HG02981 (cell line): ENCODE results near the gene RNF130.
"Not testable (repeated sequence)": the region's sequence is repeated elsewhere in the genome, so short reads cannot be mapped to it uniquely, and the experiment has no call there.

Experiments used
- ATAC-seq: cut with Tn5 transposase; IDR thresholded peaks from one replicate; pipeline ENCODE4 v1.9.1; 2021; ENCODE audit warnings: mild to moderate bottlenecking, moderate library complexity; ENCODE audit not compliant: unreplicated experiment

The RNF130 gene

GRCh38 chr5:180026320-180026719 lies 45.2 kb downstream of the RNF130 start:
- ATAC-seq, result no peak

- ATAC-seq, result no peak
Observed at GRCh38 chr5:180021900-180022299, 49.7 kb downstream of the RNF130 start.

- no peak for ATAC-seq
Observed at GRCh38 chr5:180020176-180020575, 51.4 kb downstream of the RNF130 start.

DNA sequence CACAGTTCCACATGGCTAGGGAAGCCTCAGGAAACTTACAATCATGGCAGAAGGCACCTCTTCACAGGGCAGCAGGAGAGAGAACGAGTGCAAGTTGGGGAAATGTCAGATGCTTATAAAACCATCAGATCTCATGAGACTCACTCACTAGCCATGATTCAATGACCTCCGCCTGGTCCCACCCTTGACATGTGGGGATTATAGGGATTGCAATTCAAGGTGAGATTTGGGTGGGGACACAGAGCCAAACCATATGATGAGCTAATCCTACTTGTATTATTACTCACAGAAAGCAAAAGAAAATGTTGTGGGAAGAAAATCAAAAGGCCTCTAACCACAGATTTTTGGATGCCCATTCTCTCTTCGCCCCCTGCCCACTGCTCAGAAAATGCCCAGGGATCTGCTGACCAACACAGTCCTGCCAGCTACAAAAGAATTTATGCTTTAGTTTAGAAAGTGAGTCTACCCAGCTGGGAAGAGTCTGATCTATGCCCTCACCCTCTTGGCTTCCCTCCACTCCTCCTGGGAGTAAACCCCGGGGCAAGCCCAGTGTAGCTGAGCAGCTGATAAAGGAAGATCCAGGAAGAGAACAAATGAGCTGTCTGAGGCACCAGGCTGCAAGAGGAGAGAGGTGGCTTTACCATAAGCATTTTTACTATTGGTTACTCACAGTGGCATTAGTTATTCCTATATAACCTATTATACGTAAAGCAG lies 53.1 kb downstream of the RNF130 start:
- no peak for ATAC-seq

DNA sequence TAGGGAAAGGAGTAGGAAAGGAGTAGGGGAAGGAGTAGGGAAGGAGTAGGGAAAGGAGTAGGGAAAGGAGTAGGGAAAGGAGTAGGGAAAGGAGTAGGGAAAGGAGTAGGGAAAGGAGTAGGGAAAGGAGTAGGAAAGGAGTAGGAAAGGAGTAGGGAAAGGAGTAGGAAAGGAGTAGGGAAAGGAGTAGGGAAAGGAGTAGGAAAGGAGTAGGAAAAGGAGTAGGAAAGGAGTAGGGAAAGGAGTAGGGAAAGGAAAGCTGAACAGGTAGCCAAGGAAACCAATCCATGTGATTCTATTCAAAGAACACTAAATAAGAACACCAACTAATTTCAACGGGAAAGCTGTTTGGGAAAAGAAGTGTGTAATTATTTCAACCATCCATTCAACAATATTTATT lies 56.0 kb downstream of the RNF130 start:
- ATAC-seq, result not testable (repeated sequence)

GRCh38 chr5:180013678-180014077 lies 57.9 kb downstream of the RNF130 start:
- no peak for ATAC-seq

GRCh38 chr5:180012316-180012715 lies 59.2 kb downstream of the RNF130 start:
- ATAC-seq, result no peak

GRCh38 chr5:180010636-180011035 lies 60.9 kb downstream of the RNF130 start:
- ATAC-seq, result no peak

GRCh38 chr5:180009581-180009980 lies 62.0 kb downstream of the RNF130 start:
- ATAC-seq, result no peak

- ATAC-seq, result no peak
Observed at GRCh38 chr5:180008433-180008832, 63.1 kb downstream of the RNF130 start.

- no peak for ATAC-seq
Observed at GRCh38 chr5:180007582-180007981, 64.0 kb downstream of the RNF130 start.

GRCh38 chr5:180006141-180006540 lies 65.4 kb downstream of the RNF130 start:
- ATAC-seq, result no peak

DNA sequence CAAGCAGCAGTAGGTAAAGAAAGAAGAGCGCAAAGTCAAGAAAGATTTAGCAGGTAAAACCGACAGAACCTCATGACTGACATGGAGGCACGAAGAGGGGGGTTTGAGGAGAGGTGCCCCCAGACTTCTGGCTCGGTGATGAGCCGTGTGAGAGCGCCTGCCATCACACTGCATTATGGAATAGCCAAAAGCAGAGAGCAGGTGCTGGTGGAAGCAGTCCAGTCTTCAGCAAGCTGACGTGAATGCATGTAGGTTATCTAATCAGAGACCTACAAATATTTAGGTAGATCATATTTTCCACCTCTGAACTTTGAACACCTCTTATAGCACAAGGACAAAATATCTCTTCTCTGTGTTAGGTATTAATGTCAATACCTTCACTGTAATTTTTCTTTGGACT lies 68.4 kb downstream of the RNF130 start:
- no peak for ATAC-seq

DNA sequence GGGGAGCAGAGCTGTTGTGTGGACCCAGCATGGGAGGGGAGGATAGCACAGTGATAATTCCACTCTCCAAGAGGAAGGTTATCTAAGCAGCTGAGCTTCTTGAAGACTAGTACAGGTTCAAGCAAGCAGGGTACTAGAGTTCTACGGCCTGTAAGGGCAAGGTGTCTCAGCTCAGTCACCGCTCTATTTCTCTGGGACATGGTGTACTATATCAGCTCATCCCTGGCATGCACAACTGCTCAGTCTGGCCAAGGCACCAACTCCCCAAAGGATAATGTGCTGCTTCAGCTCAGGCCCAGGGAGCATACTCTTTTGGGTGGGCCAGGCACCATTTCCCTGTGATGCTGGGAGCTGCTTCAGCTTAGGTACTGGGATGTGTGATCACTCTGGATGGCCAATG lies 69.8 kb downstream of the RNF130 start:
- ATAC-seq, result no peak

GRCh38 chr5:180001136-180001535 lies 70.4 kb downstream of the RNF130 start:
- ATAC-seq, result no peak

- ATAC-seq, result no peak
Observed at GRCh38 chr5:179998485-179998884, 73.1 kb downstream of the RNF130 start.

DNA sequence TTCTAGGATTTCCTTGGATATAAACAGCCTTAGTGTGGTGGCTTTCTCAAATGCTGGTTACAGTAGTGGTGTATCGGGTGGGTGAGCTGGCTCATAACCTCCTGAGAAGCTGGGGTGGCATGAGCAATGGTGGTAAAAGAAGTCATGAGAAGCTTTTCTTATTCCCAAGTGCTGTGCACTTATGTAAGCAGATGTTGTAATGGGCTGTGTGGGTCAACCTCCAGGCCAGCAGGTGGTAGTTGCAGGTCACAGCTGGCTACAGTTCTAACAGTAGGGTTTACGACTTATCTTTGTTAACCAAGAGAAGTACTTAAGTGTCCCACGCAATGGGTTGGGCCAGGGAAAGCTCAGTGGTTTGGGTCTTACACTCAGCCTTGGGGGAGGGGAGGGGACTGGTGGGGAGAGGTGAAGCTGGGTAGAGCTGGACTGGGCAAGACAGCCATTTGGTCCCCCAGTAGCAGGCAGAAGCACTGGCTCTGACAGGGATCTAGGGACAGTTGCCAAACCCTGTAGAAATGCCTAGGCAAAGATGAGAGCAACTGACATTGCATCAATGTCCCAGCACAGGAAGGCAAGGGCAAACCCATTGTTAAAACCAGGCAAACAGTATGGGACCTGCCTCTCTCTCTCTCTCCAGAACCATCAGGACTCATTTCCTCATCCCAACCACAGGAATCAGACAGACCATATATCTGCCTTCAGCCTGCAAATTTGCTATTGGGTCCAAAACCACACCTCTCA lies 76.8 kb downstream of the RNF130 start:
- no peak for ATAC-seq

DNA sequence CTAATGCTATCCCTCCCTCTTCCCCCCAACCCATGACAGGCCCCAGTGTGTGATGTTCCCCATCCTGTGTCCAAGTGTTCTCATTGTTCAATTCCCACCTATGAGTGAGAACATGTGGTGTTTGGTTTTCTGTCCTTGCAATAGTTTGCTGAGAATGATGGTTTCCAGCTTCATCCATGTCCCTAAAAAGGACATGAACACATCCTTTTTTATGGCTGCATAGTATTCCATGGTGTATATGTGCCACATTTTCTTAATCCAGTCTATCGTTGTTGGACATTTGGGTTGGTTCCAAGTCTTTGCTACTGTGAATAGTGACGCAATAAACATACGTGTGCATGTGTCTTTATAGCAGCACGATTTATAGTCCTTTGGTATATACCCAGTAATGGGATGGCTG lies 78.7 kb downstream of the RNF130 start:
- not testable (repeated sequence) for ATAC-seq

DNA sequence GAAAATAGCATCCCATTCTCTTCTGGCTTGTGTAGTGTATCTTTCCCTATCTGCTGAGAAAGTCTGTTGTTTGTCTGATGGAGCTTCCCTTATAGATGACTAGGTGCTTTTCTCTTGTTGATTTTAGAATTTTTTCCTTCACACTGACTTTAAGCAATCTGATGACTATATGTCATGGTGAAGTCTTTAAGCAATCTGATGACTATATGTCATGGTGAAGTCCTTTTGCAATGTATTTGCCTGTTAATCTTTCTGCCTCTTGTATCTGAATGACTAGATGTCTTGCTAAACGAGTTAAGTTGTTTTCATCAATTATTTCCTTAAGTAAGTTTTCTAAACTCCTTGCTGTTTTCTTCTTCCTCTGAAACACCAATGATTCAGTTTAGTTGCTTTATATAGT lies 80.5 kb downstream of the RNF130 start:
- ATAC-seq, result no peak

DNA sequence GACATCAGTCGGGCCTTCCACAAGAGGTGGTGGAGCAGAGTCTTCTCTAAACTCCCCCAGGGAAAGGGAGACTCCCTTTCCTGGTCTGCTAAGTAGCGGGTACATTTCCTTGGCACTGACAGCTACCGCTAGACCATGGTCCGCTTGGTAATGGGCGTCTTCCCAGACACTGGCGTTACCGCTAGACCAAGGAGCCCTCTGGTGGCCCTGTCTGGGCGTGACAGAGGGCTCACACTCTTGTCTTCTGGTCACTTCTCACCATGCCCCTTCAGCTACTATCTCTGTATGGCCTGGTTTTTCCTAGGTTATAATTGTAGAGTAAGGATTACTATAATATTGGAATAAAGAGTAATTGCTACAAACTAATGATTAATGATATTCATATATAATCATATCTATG lies 81.0 kb downstream of the RNF130 start:
- ATAC-seq, result not testable (repeated sequence)

- ATAC-seq, result no peak
Observed at GRCh38 chr5:179986328-179986727, 85.2 kb downstream of the RNF130 start.

GRCh38 chr5:179981636-179982035 lies 89.9 kb downstream of the RNF130 start:
- ATAC-seq, result no peak
